Nephron (organoid): ENCODE measurements around the gene HDGF.

Experiments
- H3K27ac Mint-ChIP-seq, 3 experiments: 2 replicates each; pipeline ENCODE4 v1.8.0; 2020; ENCODE audit warnings: mixed read lengths in 3 of 3, mild to moderate bottlenecking in 2 of 3, moderate library complexity in 1 of 3
- H3K27me3 Mint-ChIP-seq: 2 replicates; pipeline ENCODE4 v1.8.0; 2021; ENCODE audit warnings: low read depth, mild to moderate bottlenecking, moderate library complexity, mixed read lengths
- H3K36me3 Mint-ChIP-seq: 2 replicates; pipeline ENCODE4 v1.8.0; 2020; ENCODE audit warnings: low read depth, mixed read lengths
- H3K4me1 Mint-ChIP-seq: 2 replicates; pipeline ENCODE4 v1.8.0; 2020; ENCODE audit warnings: mixed read lengths
- H3K4me3 Mint-ChIP-seq, 3 experiments: 2 replicates each; pipeline ENCODE4 v1.8.0; 2020; ENCODE audit warnings: mild to moderate bottlenecking in 3 of 3, mixed read lengths in 3 of 3, moderate library complexity in 2 of 3
- H3K9me3 Mint-ChIP-seq: 2 replicates; pipeline ENCODE4 v1.8.0; 2020; ENCODE audit warnings: mixed read lengths
- TF ChIP-seq, protein P1 (sequence below), 3 experiments: fragments of 200-600 bp; sonication (generic); IDR thresholded peaks; one replicate each; pipeline ENCODE4 v1.5.0; 2021; ENCODE audit warnings: antibody characterized with exemption in 3 of 3; ENCODE audit not compliant: unreplicated experiment in 3 of 3

The HDGF gene

DNA sequence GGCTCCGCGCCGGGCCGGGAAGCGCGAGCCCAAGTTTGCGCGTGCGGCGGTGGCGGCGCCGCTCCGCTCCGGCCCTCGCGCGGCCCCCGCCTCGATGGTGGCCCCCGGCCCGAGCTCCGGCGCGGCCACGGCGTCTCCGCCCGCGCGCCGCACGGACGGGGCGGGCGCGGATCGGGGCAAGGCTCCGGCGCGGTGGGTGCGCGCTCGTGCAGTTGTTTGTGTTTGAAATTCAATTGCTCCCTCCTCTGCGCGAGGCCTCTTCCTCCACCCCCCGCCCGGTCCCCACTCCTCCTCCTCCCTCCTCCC, at the start of gene HDGF:
Gene HDGF, minus strand, starts transcription at position 225 of the 306 bp plus-strand sequence. CDS start 246 bp downstream, outside the sequence.
- Mint-ChIP-seq H3K36me3 (no peaks in the 10 kb centered on the region), H3K9me3 (no peaks in the 10 kb centered on the region), H3K27ac (peak within 1 kb of the TSS; percentile 99), H3K4me3 (peak within 1 kb of the TSS; percentile 97 to 99 (median 98)), H3K4me1 (peaks cover 66% of the 10 kb centered on the region), H3K27me3 (no peaks in the 10 kb centered on the region)
- TF ChIP-seq, protein P1, sequence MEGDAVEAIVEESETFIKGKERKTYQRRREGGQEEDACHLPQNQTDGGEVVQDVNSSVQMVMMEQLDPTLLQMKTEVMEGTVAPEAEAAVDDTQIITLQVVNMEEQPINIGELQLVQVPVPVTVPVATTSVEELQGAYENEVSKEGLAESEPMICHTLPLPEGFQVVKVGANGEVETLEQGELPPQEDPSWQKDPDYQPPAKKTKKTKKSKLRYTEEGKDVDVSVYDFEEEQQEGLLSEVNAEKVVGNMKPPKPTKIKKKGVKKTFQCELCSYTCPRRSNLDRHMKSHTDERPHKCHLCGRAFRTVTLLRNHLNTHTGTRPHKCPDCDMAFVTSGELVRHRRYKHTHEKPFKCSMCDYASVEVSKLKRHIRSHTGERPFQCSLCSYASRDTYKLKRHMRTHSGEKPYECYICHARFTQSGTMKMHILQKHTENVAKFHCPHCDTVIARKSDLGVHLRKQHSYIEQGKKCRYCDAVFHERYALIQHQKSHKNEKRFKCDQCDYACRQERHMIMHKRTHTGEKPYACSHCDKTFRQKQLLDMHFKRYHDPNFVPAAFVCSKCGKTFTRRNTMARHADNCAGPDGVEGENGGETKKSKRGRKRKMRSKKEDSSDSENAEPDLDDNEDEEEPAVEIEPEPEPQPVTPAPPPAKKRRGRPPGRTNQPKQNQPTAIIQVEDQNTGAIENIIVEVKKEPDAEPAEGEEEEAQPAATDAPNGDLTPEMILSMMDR (IDR thresholded peaks at IDR 0.05; ENCODE audit: unreplicated experiment in 3 of 3), result no peak

- Mint-ChIP-seq H3K4me1 (peaks cover 27% of the 10 kb centered on the region), H3K27me3 (no peaks in the 10 kb centered on the region), H3K27ac (no peak overlapping the region), H3K36me3 (peaks cover 56% of the 10 kb centered on the region), H3K9me3 (no peaks in the 10 kb centered on the region), H3K4me3 (no peak overlapping the region)
- TF ChIP-seq, protein P1 (IDR thresholded peaks at IDR 0.05; ENCODE audit: unreplicated experiment in 3 of 3), result peak; percentile 79 to 89 (median 87)
Measured at GRCh38 chr1:156797212-156797871, 45.9 kb upstream of the HDGF start.

DNA sequence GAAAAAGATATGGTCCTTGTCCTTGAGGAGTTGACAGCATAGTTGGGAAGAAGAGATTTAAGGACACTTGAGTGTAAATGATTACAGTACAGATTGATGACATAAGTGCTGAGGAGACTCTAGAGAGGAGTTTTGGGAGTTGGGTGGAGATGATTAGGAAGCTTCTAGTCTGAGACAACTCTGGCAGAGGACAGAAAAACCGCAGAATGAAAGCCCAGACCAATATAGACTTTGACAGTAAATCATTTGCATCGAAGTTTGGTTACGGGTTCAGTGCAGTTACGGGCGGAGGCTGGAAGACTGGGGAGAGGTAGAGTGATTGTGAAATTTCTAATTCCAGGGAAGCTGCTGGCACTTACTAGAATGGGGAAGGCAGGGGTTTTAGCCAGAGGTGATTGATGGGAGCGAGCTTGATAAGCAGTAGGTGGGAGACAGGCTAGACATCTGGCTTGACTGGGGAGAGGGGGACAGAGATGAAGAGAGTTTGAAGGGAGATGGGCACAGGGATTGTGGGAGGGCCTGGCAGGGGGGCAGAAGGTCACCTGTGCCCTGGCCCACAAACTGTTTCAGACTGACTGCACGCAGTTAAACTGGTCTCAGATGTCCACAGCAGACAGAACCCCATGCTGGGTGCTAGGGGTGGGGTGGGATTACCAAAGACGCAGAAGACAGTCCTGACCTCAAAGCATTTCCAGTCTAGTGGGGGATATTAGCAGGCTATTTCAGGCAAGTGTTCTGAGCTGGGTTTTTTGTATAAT, 45.0 kb upstream of the HDGF start:
- Mint-ChIP-seq H3K4me1 (peaks cover 19% of the 10 kb centered on the region), H3K4me3 (no peak overlapping the region), H3K27ac (no peak overlapping the region), H3K9me3 (no peaks in the 10 kb centered on the region), H3K36me3 (peaks cover 63% of the 10 kb centered on the region), H3K27me3 (no peaks in the 10 kb centered on the region)
- TF ChIP-seq, protein P1 (IDR thresholded peaks at IDR 0.05; ENCODE audit: unreplicated experiment in 3 of 3), result no peak

DNA sequence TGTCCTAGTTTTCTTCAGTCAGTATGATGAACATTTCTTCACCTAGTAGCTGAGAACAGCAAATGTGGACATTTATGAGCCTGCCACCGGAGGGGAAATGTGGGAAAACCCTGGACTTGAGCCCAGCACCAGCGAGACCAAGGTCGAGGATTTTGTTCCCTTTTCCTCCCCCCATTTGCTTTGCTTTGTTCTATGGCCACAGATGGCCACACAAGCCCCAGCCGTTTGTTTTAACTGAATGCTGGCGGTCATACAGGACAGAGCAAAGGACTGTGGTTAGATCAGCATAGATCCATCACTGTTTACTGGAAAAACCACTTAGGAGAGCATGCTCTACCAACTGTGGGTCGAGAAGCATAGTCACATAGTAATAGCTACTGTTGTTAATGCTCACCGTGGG, 44.3 kb upstream of the HDGF start:
- Mint-ChIP-seq H3K4me1 (peaks cover 12% of the 10 kb centered on the region), H3K4me3 (no peak overlapping the region), H3K36me3 (peaks cover 67% of the 10 kb centered on the region), H3K9me3 (no peaks in the 10 kb centered on the region), H3K27me3 (no peaks in the 10 kb centered on the region), H3K27ac (no peak overlapping the region)
- TF ChIP-seq, protein P1 (IDR thresholded peaks at IDR 0.05; ENCODE audit: unreplicated experiment in 3 of 3), result no peak

DNA sequence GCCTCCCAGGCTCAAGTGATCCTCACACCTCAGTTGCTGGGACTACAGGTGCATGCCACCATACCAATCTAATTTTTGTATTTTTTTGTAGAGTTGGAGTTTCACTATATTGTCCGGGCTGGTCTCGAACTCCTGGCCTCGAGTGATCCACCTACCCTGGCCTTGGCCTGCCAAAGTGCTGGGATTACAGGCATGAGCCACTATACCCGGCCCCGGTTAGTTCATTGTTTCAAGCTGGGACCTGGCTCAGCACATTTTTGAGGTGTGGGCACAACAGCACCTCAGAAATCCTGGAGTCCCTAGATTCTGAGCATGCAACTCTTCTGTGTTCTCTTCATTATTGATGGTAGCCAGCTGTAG, 43.9 kb upstream of the HDGF start:
- H3K36me3 Mint-ChIP-seq, result peaks cover 65% of the 10 kb centered on the region
- H3K27ac Mint-ChIP-seq, result no peak overlapping the region
- no peaks in the 10 kb centered on the region for H3K27me3 Mint-ChIP-seq
- peaks cover 9% of the 10 kb centered on the region for H3K4me1 Mint-ChIP-seq
- H3K9me3 Mint-ChIP-seq, result no peaks in the 10 kb centered on the region
- TF ChIP-seq, protein P1 (IDR thresholded peaks at IDR 0.05; ENCODE audit: unreplicated experiment in 3 of 3), result no peak
- no peak overlapping the region for H3K4me3 Mint-ChIP-seq
